ENCODE results near the gene SNX18. TPM values are rescaled to one million over a fixed set of nuclear protein-coding genes. Genes with fewer than 3 reads are reported as not detected.
"Not testable (repeated sequence)": the region's sequence is repeated elsewhere in the genome, so short reads cannot be mapped to it uniquely, and the experiment has no call there.

Gene SNX18
- total and polyA plus RNA-seq, 10 donors = 4.8 to 82.5 (median 68.1) TPM

- DNase-seq = no peak
- no peaks in the 10 kb centered on the region for H3K36me3 ChIP-seq
- H3K9me3 ChIP-seq = no peaks in the 10 kb centered on the region
- TF ChIP-seq POLR2A (IDR thresholded peaks at IDR 0.05) (no peak), POLR2AphosphoS5 (IDR thresholded peaks at IDR 0.05) (no peak), CTCF (IDR thresholded peaks at IDR 0.05 in 8 of 11, conservative IDR thresholded peaks at IDR 0.05 in 3 of 11) (no peak)
- 78 to 92% (median 83%) methylated on average over 5 of the region's 5 CpGs for WGBS, 5 donors
- H3K4me3 ChIP-seq = no peak overlapping the region
- peaks cover 0 to 4% (median 0%) of the 10 kb centered on the region in 6 donors for H3K4me1 ChIP-seq
- H3K27me3 ChIP-seq (replicated peaks in 1 of 7) = no peaks in the 10 kb centered on the region
- H3K27ac ChIP-seq = no peak overlapping the region
- intact Hi-C loops (cut with DNase I; ENCODE audit: low total_unique reads) = loop anchor here (10.0 kb wide), 1 partner anchor 240 kb away; no protein-coding TSS in a partner anchor
Observed at GRCh38 chr5:54484219-54484894, 33.2 kb upstream of the SNX18 start.

- H3K4me1 ChIP-seq; H3K27me3 ChIP-seq (replicated peaks in 1 of 7); H3K27ac ChIP-seq; H3K9me3 ChIP-seq; H3K36me3 ChIP-seq; H3K4me3 ChIP-seq; DNase-seq: not testable (repeated sequence)
- intact Hi-C loops (cut with DNase I; ENCODE audit: low total_unique reads) = loop anchor here (10.0 kb wide), 1 partner anchor 241 kb away; no protein-coding TSS in a partner anchor
Observed at GRCh38 chr5:54485659-54486058, 31.9 kb upstream of the SNX18 start.

GRCh38 chr5:54489648-54489979 lies 27.9 kb upstream of the SNX18 start:
- intact Hi-C loops (cut with DNase I; ENCODE audit: low total_unique reads) = loop anchor here (10.0 kb wide), 1 partner anchor 245 kb away; no protein-coding TSS in a partner anchor
- not testable (repeated sequence) for H3K36me3 ChIP-seq; DNase-seq; H3K27me3 ChIP-seq (replicated peaks in 1 of 7); H3K4me1 ChIP-seq; H3K27ac ChIP-seq; H3K9me3 ChIP-seq; H3K4me3 ChIP-seq
- TF ChIP-seq CTCF (IDR thresholded peaks at IDR 0.05 in 8 of 11, conservative IDR thresholded peaks at IDR 0.05 in 3 of 11) = peak in 4 of 11 experiments; percentile 1 to 17 (median 10)
- 26 to 51% (median 48%) methylated on average over 2 of the region's 2 CpGs for WGBS, 5 donors

- H3K4me3 ChIP-seq = no peak overlapping the region
- peaks cover 0 to 6% (median 0%) of the 10 kb centered on the region in 6 donors for H3K4me1 ChIP-seq
- H3K36me3 ChIP-seq = no peaks in the 10 kb centered on the region
- no peak for DNase-seq
- 82 to 96% (median 92%) methylated on average over 1 of the region's 1 CpG for WGBS, 5 donors
- no peaks in the 10 kb centered on the region for H3K27me3 ChIP-seq (replicated peaks in 1 of 7)
- intact Hi-C loops (cut with DNase I; ENCODE audit: low total_unique reads) = no loop called here
- TF ChIP-seq POLR2A (IDR thresholded peaks at IDR 0.05) (no peak), POLR2AphosphoS5 (IDR thresholded peaks at IDR 0.05) (no peak), CTCF (IDR thresholded peaks at IDR 0.05 in 8 of 11, conservative IDR thresholded peaks at IDR 0.05 in 3 of 11) (no peak)
- H3K27ac ChIP-seq = no peak overlapping the region
- no peaks in the 10 kb centered on the region for H3K9me3 ChIP-seq
Observed at GRCh38 chr5:54491326-54491725, 26.2 kb upstream of the SNX18 start.

Measured in spleen (tissue), 11 donors.